Endothelial cell of umbilical vein (primary cell): ENCODE data around the gene HSF2. TPM values are rescaled to one million over a fixed set of nuclear protein-coding genes. Genes with fewer than 3 reads are reported as not detected.

Experiments
- BruUV-seq: library from RNA; stranded (reverse); fragments of 400-500 nt; replicated peaks from 2 replicates; lab custom pipeline; 2021; lab: Mats Ljungman, UMichigan
- CTCF ChIA-PET: fragments of 300-600, 350-600 bp; sonication (Branson Sonifier 250); formaldehyde crosslinking; loops from one replicate; lab custom pipeline; 2021; ENCODE audit warnings: antibody characterized with exemption, inconsistent platforms; lab: Charles Lee
- POLR2A ChIA-PET: fragments of 300-600, 350-600 bp; sonication (Branson Sonifier 250); formaldehyde crosslinking; loops from one replicate; lab custom pipeline; 2021; ENCODE audit warnings: antibody characterized with exemption, inconsistent platforms; lab: Charles Lee
- DNase-seq: peaks from one replicate; pipeline ENCODE4 v3.0.0-alpha.2; 2011; ENCODE audit warnings: low read depth, low spot score
- FAIRE-seq: peaks from 2 replicates; lab custom pipeline; 2011; peaks lifted over from hg19 to GRCh38; lab: Jason Lieb, UNC
- H2AFZ ChIP-seq: 2 replicates; pipeline ENCODE4 v1.6.0; 2012; ENCODE audit warnings: low read depth, low read length, control low read depth, inconsistent platforms
- H3K27ac ChIP-seq: 2 replicates; pipeline ENCODE4 v1.5.1; 2011; ENCODE audit warnings: low read depth, mild to moderate bottlenecking, control low read depth, low read length, moderate library complexity; ENCODE audit not compliant: insufficient read depth
- H3K27me3 ChIP-seq, 2 experiments: 2 replicates each; pipeline versions ENCODE4 v1.6.0 to v1.6.1; 2011; ENCODE audit warnings: low read length in 2 of 2, mixed read lengths in 1 of 2; ENCODE audit not compliant: control insufficient read depth in 2 of 2, insufficient read depth in 2 of 2
- H3K36me3 ChIP-seq, 2 experiments: 2 replicates in 1 of 2; 3 replicates in 1 of 2; pipeline ENCODE4 v1.5.1; 2011; ENCODE audit warnings: low read length in 2 of 2, mild to moderate bottlenecking in 1 of 2, moderate library complexity in 1 of 2; ENCODE audit not compliant: control insufficient read depth in 2 of 2, insufficient read depth in 2 of 2; ENCODE audit errors: extremely low read depth in 1 of 2
- H3K4me1 ChIP-seq: 3 replicates; pipeline ENCODE4 v1.5.1; 2011; ENCODE audit warnings: mild to moderate bottlenecking, low read length; ENCODE audit not compliant: control insufficient read depth, insufficient read depth; ENCODE audit errors: extremely low read depth
- H3K4me2 ChIP-seq: 2 replicates; pipeline ENCODE4 v1.6.1; 2011; ENCODE audit warnings: low read length, control low read depth, mixed read lengths; ENCODE audit not compliant: insufficient read depth
- H3K4me3 ChIP-seq, 3 experiments: fragments of 200-600 bp in 1 of 3; sonication (generic), shearing (Covaris generic) in 1 of 3; replicated peaks in 1 of 3; 2 replicates each; pipeline ENCODE4 v1.5.1; 2011 to 2016; ENCODE audit warnings: control low read depth in 3 of 3, low read length in 3 of 3, mild to moderate bottlenecking in 2 of 3, inconsistent platforms in 1 of 3, low read depth in 1 of 3, moderate library complexity in 1 of 3; ENCODE audit not compliant: insufficient read depth in 1 of 3
- H3K79me2 ChIP-seq: 2 replicates; pipeline ENCODE4 v1.6.0; 2012; ENCODE audit warnings: low read length, inconsistent platforms; ENCODE audit not compliant: control insufficient read depth, insufficient read depth
- H3K9ac ChIP-seq: replicated peaks from 2 replicates; pipeline ENCODE3; 2011; ENCODE audit warnings: low read length, control low read depth; ENCODE audit not compliant: insufficient read depth; ENCODE audit errors: extremely low read depth
- H3K9me1 ChIP-seq: replicated peaks from 3 replicates; pipeline ENCODE4 v1.6.0; 2011; ENCODE audit warnings: mild to moderate bottlenecking, low read length; ENCODE audit not compliant: control insufficient read depth, insufficient read depth; ENCODE audit errors: extremely low read depth
- H3K9me3 ChIP-seq: replicated peaks from 2 replicates; pipeline ENCODE4 v1.5.1; 2012; ENCODE audit warnings: low read length, inconsistent platforms; ENCODE audit not compliant: control insufficient read depth, insufficient read depth
- H4K20me1 ChIP-seq: replicated peaks from 2 replicates; pipeline ENCODE3; 2011; ENCODE audit warnings: mild to moderate bottlenecking, low read length; ENCODE audit not compliant: control insufficient read depth, insufficient read depth; ENCODE audit errors: extremely low read depth
- EZH2 ChIP-seq: IDR thresholded peaks from 2 replicates; pipeline ENCODE4 v1.6.1; 2012; ENCODE audit warnings: borderline replicate concordance, low read depth, mild to moderate bottlenecking, moderate library complexity, low read length, inconsistent platforms; ENCODE audit not compliant: severe bottlenecking
- FOS ChIP-seq: IDR thresholded peaks from 2 replicates; pipeline ENCODE4 v1.6.1; 2011; ENCODE audit warnings: mild to moderate bottlenecking, low read length, moderate library complexity, borderline replicate concordance; ENCODE audit not compliant: insufficient read depth
- GATA2 ChIP-seq: IDR thresholded peaks from 2 replicates; pipeline ENCODE4 v1.7.0; 2011; ENCODE audit warnings: low read depth, mild to moderate bottlenecking, moderate library complexity, mixed read lengths, low read length; ENCODE audit not compliant: insufficient read length, insufficient read depth
- JUN ChIP-seq: IDR thresholded peaks from 2 replicates; pipeline ENCODE4 v1.6.1; 2011; ENCODE audit warnings: borderline replicate concordance, low read depth; ENCODE audit not compliant: insufficient read length, insufficient read depth
- MYC ChIP-seq: IDR thresholded peaks from one replicate; pipeline ENCODE4 v1.6.1; 2011; ENCODE audit warnings: mild to moderate bottlenecking, low read depth, low read length
- POLR2A ChIP-seq: IDR thresholded peaks from 2 replicates; pipeline ENCODE4 v1.6.1; 2012; ENCODE audit warnings: low read depth, mild to moderate bottlenecking, control low read depth, low read length
- POLR2AphosphoS5 ChIP-seq: IDR thresholded peaks from 2 replicates; pipeline ENCODE4 v1.6.1; 2012; ENCODE audit warnings: low read depth, mild to moderate bottlenecking, control low read depth, low read length, moderate library complexity; ENCODE audit not compliant: insufficient read depth
- dilution Hi-C: fragments of 300-500 bp; cut with MboI; formaldehyde crosslinking; loops from one replicate; pipeline ENCODE4 v1.15.0; 2019; ENCODE audit warnings: low sequenced_read_pairs; ENCODE audit not compliant: extremely low pct_ligation_motif_present
- intact Hi-C: fragments of 100-400 bp; cut with micrococcal nuclease; formaldehyde crosslinking; loops from one replicate; pipeline ENCODE4 v1.10.0; 2022
- polyA plus RNA-seq, 4 experiments: library from polyadenylated mRNA; depleted of rRNA in 3 of 4; stranded (reverse) in 3 of 4; unstranded in 1 of 4; fragments of >200 nt; gene quantifications; 2 replicates each; pipeline versions ENCODE4 v1.2.1 to v1.2.3, GENCODE V29; 2011 to 2012; ENCODE audit warnings: missing spikeins in 1 of 4
- total RNA-seq: library from RNA; stranded (reverse); gene quantifications from 2 replicates; pipeline ENCODE4 v1.2.3, GENCODE V29; 2021
- TF ChIP-seq, protein P1 (sequence below), 2 donors: IDR thresholded peaks; 1 replicate in 1 of 2; 2 replicates in 1 of 2; pipeline ENCODE4 v1.5.1; 2011; ENCODE audit warnings: low read length in 2 of 2, mild to moderate bottlenecking in 2 of 2, moderate library complexity in 2 of 2, control low read depth in 1 of 2, inconsistent platforms in 1 of 2, low read depth in 1 of 2; ENCODE audit not compliant: insufficient read depth in 1 of 2; ENCODE audit errors: extremely low read depth in 1 of 2
- TF ChIP-seq, protein P2 (sequence below): IDR thresholded peaks from 2 replicates; pipeline ENCODE4 v1.6.1; 2011; ENCODE audit not compliant: insufficient read depth, insufficient read length

Gene HSF2
- total and polyA plus RNA-seq, 2 donors (not counting 3 experiments of a cell fraction or from before 2014, with no cell fraction given) = 8.0 to 13.3 TPM

DNA sequence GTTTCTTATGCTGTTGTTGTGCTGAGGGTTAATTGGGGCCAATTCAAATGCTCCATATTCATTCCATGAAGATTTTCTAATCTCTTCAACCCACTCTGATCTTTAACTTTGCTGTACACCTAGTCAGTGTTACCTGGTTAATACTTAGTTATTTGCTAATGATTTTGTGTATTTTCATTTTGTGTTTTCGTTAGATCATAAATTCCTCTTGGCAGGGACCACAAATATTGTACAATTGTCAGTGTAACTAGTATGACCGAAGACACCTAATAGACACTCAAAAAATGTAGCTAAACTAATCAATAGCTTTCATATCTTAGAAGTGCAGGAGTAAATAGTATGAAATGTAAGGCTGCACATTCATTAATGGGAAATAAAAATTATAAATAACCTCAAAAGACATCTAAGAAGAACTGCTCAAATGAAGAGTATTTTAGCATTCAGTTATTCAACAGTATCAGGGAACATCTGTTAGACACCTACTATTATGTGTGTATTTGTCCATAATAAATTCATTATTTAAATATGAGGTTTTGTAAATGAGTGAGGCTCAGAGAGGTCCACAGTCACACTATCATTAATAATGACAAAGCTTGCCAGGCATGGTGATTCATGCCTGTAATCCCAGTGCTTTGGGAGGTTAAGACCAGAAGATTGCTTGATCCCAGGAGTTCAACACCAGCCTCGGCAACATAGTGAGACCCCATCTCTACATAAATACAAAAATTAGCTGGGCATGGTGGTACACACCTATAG, 13.4 kb upstream of the HSF2 start:
- H4K20me1 ChIP-seq = no peaks in the 10 kb centered on the region
- FAIRE-seq (no peak), DNase-seq (no peak)
- dilution Hi-C loops (no loop called here), intact Hi-C loops (no loop called here)
- H3K9me3 ChIP-seq = no peaks in the 10 kb centered on the region
- no peak overlapping the region for H3K4me3 ChIP-seq
- H2AFZ ChIP-seq = no peak overlapping the region
- no peak overlapping the region for H3K27ac ChIP-seq
- no peak overlapping the region for H3K9ac ChIP-seq
- no peak overlapping the region for H3K4me2 ChIP-seq
- H3K79me2 ChIP-seq = no peaks in the 10 kb centered on the region
- TF ChIP-seq POLR2AphosphoS5 (no peak), POLR2A (no peak), GATA2 (no peak), EZH2 (no peak), JUN (no peak), MYC (no peak), FOS (no peak)
- TF ChIP-seq, protein P1, sequence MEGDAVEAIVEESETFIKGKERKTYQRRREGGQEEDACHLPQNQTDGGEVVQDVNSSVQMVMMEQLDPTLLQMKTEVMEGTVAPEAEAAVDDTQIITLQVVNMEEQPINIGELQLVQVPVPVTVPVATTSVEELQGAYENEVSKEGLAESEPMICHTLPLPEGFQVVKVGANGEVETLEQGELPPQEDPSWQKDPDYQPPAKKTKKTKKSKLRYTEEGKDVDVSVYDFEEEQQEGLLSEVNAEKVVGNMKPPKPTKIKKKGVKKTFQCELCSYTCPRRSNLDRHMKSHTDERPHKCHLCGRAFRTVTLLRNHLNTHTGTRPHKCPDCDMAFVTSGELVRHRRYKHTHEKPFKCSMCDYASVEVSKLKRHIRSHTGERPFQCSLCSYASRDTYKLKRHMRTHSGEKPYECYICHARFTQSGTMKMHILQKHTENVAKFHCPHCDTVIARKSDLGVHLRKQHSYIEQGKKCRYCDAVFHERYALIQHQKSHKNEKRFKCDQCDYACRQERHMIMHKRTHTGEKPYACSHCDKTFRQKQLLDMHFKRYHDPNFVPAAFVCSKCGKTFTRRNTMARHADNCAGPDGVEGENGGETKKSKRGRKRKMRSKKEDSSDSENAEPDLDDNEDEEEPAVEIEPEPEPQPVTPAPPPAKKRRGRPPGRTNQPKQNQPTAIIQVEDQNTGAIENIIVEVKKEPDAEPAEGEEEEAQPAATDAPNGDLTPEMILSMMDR (IDR thresholded peaks at IDR 0.05; ENCODE audit: extremely low read depth in 1 of 2, insufficient read depth in 1 of 2, low read depth in 1 of 2, low read length in 2 of 2) = no peak
- TF ChIP-seq, protein P2, sequence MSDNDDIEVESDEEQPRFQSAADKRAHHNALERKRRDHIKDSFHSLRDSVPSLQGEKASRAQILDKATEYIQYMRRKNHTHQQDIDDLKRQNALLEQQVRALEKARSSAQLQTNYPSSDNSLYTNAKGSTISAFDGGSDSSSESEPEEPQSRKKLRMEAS = no peak
- H3K36me3 ChIP-seq = no peaks in the 10 kb centered on the region
- CTCF ChIA-PET = no interaction called here
- POLR2A ChIA-PET = no interaction called here
- H3K9me1 ChIP-seq = no peaks in the 10 kb centered on the region
- BruUV-seq = no TSS peak
- peaks cover 2 to 3% of the 10 kb centered on the region in 2 experiments for H3K27me3 ChIP-seq
- H3K4me1 ChIP-seq = no peaks in the 10 kb centered on the region
